Neural progenitor cell (in vitro differentiated cells): ENCODE data around the gene CAD. TPM values are rescaled to one million over a fixed set of nuclear protein-coding genes. Genes with fewer than 3 reads are reported as not detected.

ENCODE experiments used
- DNase-seq: peaks from one replicate; pipeline ENCODE4 v3.0.0-alpha.2; 2016; ENCODE audit warnings: low spot score
- H2AFZ ChIP-seq: fragments of 200-600 bp; sonication (generic); replicated peaks from 2 replicates; pipeline ENCODE4 v1.6.1; 2016; ENCODE audit warnings: antibody characterized with exemption
- H3F3A ChIP-seq: fragments of 200-600 bp; sonication (generic); 2 replicates; pipeline ENCODE4 v1.6.1; 2016; ENCODE audit warnings: antibody characterized with exemption, low read depth
- H3K27ac ChIP-seq: fragments of 200-600 bp; sonication (generic); 2 replicates; pipeline ENCODE4 v1.5.1; 2016; ENCODE audit warnings: mild to moderate bottlenecking
- H3K27me3 ChIP-seq: fragments of 200-600 bp; sonication (generic); 2 replicates; pipeline ENCODE4 v1.6.1; 2016; ENCODE audit warnings: mild to moderate bottlenecking, moderate library complexity
- H3K36me3 ChIP-seq: fragments of 200-600 bp; sonication (generic); 2 replicates; pipeline ENCODE4 v1.5.1; 2016
- H3K4me1 ChIP-seq: fragments of 200-600 bp; sonication (generic); 2 replicates; pipeline ENCODE4 v1.6.1; 2016; ENCODE audit warnings: mixed run types
- H3K4me2 ChIP-seq: fragments of 200-600 bp; sonication (generic); 2 replicates; pipeline ENCODE4 v1.6.1; 2016
- H3K4me3 ChIP-seq: fragments of 200-600 bp; sonication (generic); 2 replicates; pipeline ENCODE4 v1.5.1; 2016
- H3K79me2 ChIP-seq: fragments of 200-600 bp; sonication (generic); 2 replicates; pipeline ENCODE4 v1.6.1; 2016; ENCODE audit warnings: low read depth
- H3K9ac ChIP-seq: fragments of 200-600 bp; sonication (generic); 2 replicates; pipeline ENCODE4 v1.6.1; 2016
- H3K9me3 ChIP-seq: fragments of 200-600 bp; sonication (generic); 2 replicates; pipeline ENCODE4 v1.5.1; 2016; ENCODE audit warnings: low read depth
- H4K20me1 ChIP-seq: fragments of 200-600 bp; sonication (generic); 2 replicates; pipeline ENCODE4 v1.6.1; 2016; ENCODE audit warnings: low read depth
- H3K27ac Mint-ChIP-seq: 3 replicates; pipeline ENCODE4 v1.8.0; 2021; ENCODE audit warnings: mixed read lengths
- H3K27me3 Mint-ChIP-seq: 2 replicates; pipeline ENCODE4 v1.8.0; 2022; ENCODE audit warnings: low read depth, mild to moderate bottlenecking, inconsistent platforms, moderate library complexity, mixed read lengths; ENCODE audit not compliant: insufficient read depth
- H3K36me3 Mint-ChIP-seq: 3 replicates; pipeline ENCODE4 v1.8.0; 2021; ENCODE audit warnings: mixed read lengths
- H3K4me1 Mint-ChIP-seq: 3 replicates; pipeline ENCODE4 v1.8.0; 2021; ENCODE audit warnings: mixed read lengths
- H3K4me3 Mint-ChIP-seq: 3 replicates; pipeline ENCODE4 v1.8.0; 2021; ENCODE audit warnings: mild to moderate bottlenecking, moderate library complexity, mixed read lengths
- H3K9me3 Mint-ChIP-seq: 3 replicates; pipeline ENCODE4 v1.8.0; 2020; ENCODE audit warnings: mixed read lengths
- CTCF ChIP-seq: fragments of 200-600 bp; sonication (generic); IDR thresholded peaks from 2 replicates; pipeline ENCODE4 v1.5.1; 2017; ENCODE audit warnings: antibody characterized with exemption, mild to moderate bottlenecking
- EZH2 ChIP-seq: fragments of 200-600 bp; sonication (generic); IDR thresholded peaks from 2 replicates; pipeline ENCODE4 v1.6.1; 2017; ENCODE audit warnings: antibody characterized with exemption, mild to moderate bottlenecking, moderate library complexity
- EZH2phosphoT487 ChIP-seq: fragments of 200-600 bp; sonication (generic); IDR thresholded peaks from 2 replicates; pipeline ENCODE4 v1.6.1; 2017; ENCODE audit warnings: antibody characterized with exemption
- total RNA-seq: library from RNA; depleted of rRNA; stranded (reverse); fragments of >200 nt; gene quantifications from 2 replicates; pipeline ENCODE4 v1.2.3, GENCODE V29; 2015; ENCODE audit warnings: low replicate concordance

Gene CAD
- total RNA-seq, 1 donor from 2014 or later, result 26.5 TPM

GRCh38 chr2:27247893-27248292 lies 30.7 kb downstream of the CAD start:
- no peaks in the 10 kb centered on the region for H3K36me3 Mint-ChIP-seq
- Histone ChIP-seq H3F3A (peaks cover 26% of the 10 kb centered on the region), H3K4me2 (no peak overlapping the region), H3K27ac (no peak overlapping the region), H4K20me1 (no peaks in the 10 kb centered on the region), H3K79me2 (no peaks in the 10 kb centered on the region), H3K4me3 (no peak overlapping the region), H3K27me3 (peaks cover 19% of the 10 kb centered on the region), H2AFZ (no peak overlapping the region), H3K9ac (no peak overlapping the region), H3K4me1 (peaks cover 7% of the 10 kb centered on the region), H3K9me3 (no peaks in the 10 kb centered on the region), H3K36me3 (no peaks in the 10 kb centered on the region)
- no peak overlapping the region for H3K4me3 Mint-ChIP-seq
- H3K27me3 Mint-ChIP-seq, result peaks cover 11% of the 10 kb centered on the region
- no peak for DNase-seq
- H3K4me1 Mint-ChIP-seq, result peaks cover 9% of the 10 kb centered on the region
- no peak overlapping the region for H3K27ac Mint-ChIP-seq
- H3K9me3 Mint-ChIP-seq, result no peaks in the 10 kb centered on the region
- TF ChIP-seq EZH2, result no peak
- TF ChIP-seq EZH2phosphoT487, result no peak
- no peak for TF ChIP-seq CTCF

GRCh38 chr2:27249159-27249890 lies 32.2 kb downstream of the CAD start:
- Mint-ChIP-seq H3K9me3 (no peaks in the 10 kb centered on the region), H3K4me1 (peaks cover 11% of the 10 kb centered on the region), H3K27me3 (peaks cover 13% of the 10 kb centered on the region), H3K27ac (no peak overlapping the region), H3K4me3 (no peak overlapping the region), H3K36me3 (no peaks in the 10 kb centered on the region)
- Histone ChIP-seq H3K36me3 (no peaks in the 10 kb centered on the region), H2AFZ (no peak overlapping the region), H3K79me2 (no peaks in the 10 kb centered on the region), H3K9ac (no peak overlapping the region), H3K4me3 (no peak overlapping the region), H3K27me3 (peaks cover 19% of the 10 kb centered on the region), H3K9me3 (no peaks in the 10 kb centered on the region), H3F3A (peaks cover 28% of the 10 kb centered on the region), H3K27ac (no peak overlapping the region), H4K20me1 (no peaks in the 10 kb centered on the region), H3K4me1 (peaks cover 7% of the 10 kb centered on the region), H3K4me2 (no peak overlapping the region)
- TF ChIP-seq EZH2phosphoT487 (no peak), CTCF (no peak), EZH2 (no peak)
- no peak for DNase-seq

- H3K79me2 ChIP-seq, result no peaks in the 10 kb centered on the region
- peaks cover 21% of the 10 kb centered on the region for H3F3A ChIP-seq
- Mint-ChIP-seq H3K4me3 (no peak overlapping the region), H3K4me1 (peaks cover 13% of the 10 kb centered on the region), H3K36me3 (no peaks in the 10 kb centered on the region), H3K27me3 (peaks cover 16% of the 10 kb centered on the region), H3K27ac (no peak overlapping the region), H3K9me3 (no peaks in the 10 kb centered on the region)
- H3K27me3 ChIP-seq, result peaks cover 19% of the 10 kb centered on the region
- H3K9ac ChIP-seq, result no peak overlapping the region
- H3K4me1 ChIP-seq, result peaks cover 7% of the 10 kb centered on the region
- no peak overlapping the region for H3K27ac ChIP-seq
- TF ChIP-seq EZH2 (no peak), CTCF (peak; percentile 92), EZH2phosphoT487 (no peak)
- peak; percentile 90 for DNase-seq
- no peaks in the 10 kb centered on the region for H4K20me1 ChIP-seq
- H3K4me3 ChIP-seq, result peak overlapping the region; percentile 27
- no peaks in the 10 kb centered on the region for H3K9me3 ChIP-seq
- peak overlapping the region; percentile 97 for H2AFZ ChIP-seq
- H3K4me2 ChIP-seq, result peak overlapping the region; percentile 67
- H3K36me3 ChIP-seq, result no peaks in the 10 kb centered on the region
These were observed 32.9 kb downstream of the CAD start for GRCh38 chr2:27249891-27250651.
